ENCODE measurements around the gene BCAP31. TPM values are rescaled to one million over a fixed set of nuclear protein-coding genes. Genes with fewer than 3 reads are reported as not detected.

BCAP31 gene
- total RNA-seq: 100 to 1,000 TPM; 132 to 173 (median 136) TPM
- 100 to 1,000 TPM in 2 of 3 donors, 10 to 100 TPM in 1; 77.3 to 135 (median 108) TPM for polyA plus RNA-seq
- long read RNA-seq, donor 1, transcript BCAP31-201 (8 exons, 1,643 nt): major isoform, 64 of 99 reads
- long read RNA-seq, donor 1, partial matches to known transcripts: 23 of 99 reads
- long read RNA-seq, donor 1, other reads (novel, unspliced or antisense): 8 of 99 reads
- long read RNA-seq, donor 2, transcript BCAP31-201 (8 exons, 1,643 nt): major isoform, 37 of 58 reads
- long read RNA-seq, donor 2, partial matches to known transcripts: 13 of 58 reads
- long read RNA-seq, donor 2, other reads (novel, unspliced or antisense): 0 of 58 reads

- peak; percentile 96 to 97 (median 97) for TF ChIP-seq POLR2AphosphoS5 (IDR thresholded peaks at IDR 0.05)
- peak; percentile 34 to 84 (median 52) for TF ChIP-seq POLR2A (IDR thresholded peaks at IDR 0.05)
- no peak for TF ChIP-seq CTCF (IDR thresholded peaks at IDR 0.05 in 8 of 11, conservative IDR thresholded peaks at IDR 0.05 in 3 of 11)
- Histone ChIP-seq H3K9me3 (no peaks in the 10 kb centered on the region), H3K4me3 (peak within 1 kb of the TSS; percentile 54 to 88 (median 66)), H3K27ac (peak within 1 kb of the TSS; percentile 66 to 95 (median 93)), H3K27me3 (replicated peaks in 1 of 7) (no peaks in the 10 kb centered on the region), H3K36me3 (peaks cover 0 to 35% (median 12%) of the 10 kb centered on the region in 6 donors), H3K4me1 (peaks cover 23 to 66% (median 55%) of the 10 kb centered on the region in 6 donors)
- peak; percentile 97 for DNase-seq
- intact Hi-C loops (cut with DNase I; ENCODE audit: low total_unique reads): no loop called here
- 0 to 23% (median 12%) methylated on average over 7 to 72 of the region's 88 CpGs; no CpG with 5 or more reads in 1 of the 5 donors for WGBS, 5 donors
These were observed at the start of gene BCAP31, which contains the start of gene ABCD1 for GRCh38 chrX:153724252-153725038. Gene BCAP31 (minus strand): TSS chrX:153724387. CDS start chrX:153723244, 1,143 bp downstream. Gene ABCD1 (plus strand): TSS chrX:153724856. CDS start chrX:153725267, 411 bp downstream.

DNA sequence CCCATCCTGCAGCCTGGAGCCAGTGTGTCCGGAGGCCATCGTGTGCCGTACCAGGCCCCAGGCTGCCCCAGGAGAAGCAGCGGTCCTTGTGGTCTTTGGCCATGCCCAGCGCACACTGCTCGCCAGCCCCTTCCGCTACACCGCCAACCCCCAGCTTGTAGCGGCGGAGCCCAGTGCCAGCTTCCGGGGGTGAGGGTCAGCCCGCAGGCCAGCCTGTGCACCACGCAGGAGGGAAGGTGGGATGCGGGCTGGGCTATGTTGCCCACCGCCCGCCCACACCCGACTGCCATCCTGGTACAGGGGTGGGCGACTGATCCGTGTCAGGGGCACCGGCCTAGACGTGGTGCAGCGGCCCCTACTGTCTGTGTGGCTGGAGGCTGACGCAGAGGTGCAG lies 49.0 kb upstream of the BCAP31 start:
- 90 to 96% (median 95%) methylated on average over 8 to 23 of the region's 23 CpGs; no CpG with 5 or more reads in 1 of the 5 donors for WGBS, 5 donors
- no peaks in the 10 kb centered on the region for H3K36me3 ChIP-seq
- intact Hi-C loops (cut with DNase I; ENCODE audit: low total_unique reads): no loop called here
- H3K27ac ChIP-seq: no peak overlapping the region
- H3K27me3 ChIP-seq (replicated peaks in 1 of 7): peaks cover 0 to 18% (median 0%) of the 10 kb centered on the region in 7 donors
- DNase-seq: peak; percentile 64
- H3K9me3 ChIP-seq: no peaks in the 10 kb centered on the region
- peaks cover 0 to 9% (median 2%) of the 10 kb centered on the region in 6 donors for H3K4me1 ChIP-seq
- H3K4me3 ChIP-seq: no peak overlapping the region
- no peak for TF ChIP-seq POLR2AphosphoS5 (IDR thresholded peaks at IDR 0.05)
- TF ChIP-seq POLR2A (IDR thresholded peaks at IDR 0.05): no peak
- TF ChIP-seq CTCF (IDR thresholded peaks at IDR 0.05 in 8 of 11, conservative IDR thresholded peaks at IDR 0.05 in 3 of 11): no peak

DNA sequence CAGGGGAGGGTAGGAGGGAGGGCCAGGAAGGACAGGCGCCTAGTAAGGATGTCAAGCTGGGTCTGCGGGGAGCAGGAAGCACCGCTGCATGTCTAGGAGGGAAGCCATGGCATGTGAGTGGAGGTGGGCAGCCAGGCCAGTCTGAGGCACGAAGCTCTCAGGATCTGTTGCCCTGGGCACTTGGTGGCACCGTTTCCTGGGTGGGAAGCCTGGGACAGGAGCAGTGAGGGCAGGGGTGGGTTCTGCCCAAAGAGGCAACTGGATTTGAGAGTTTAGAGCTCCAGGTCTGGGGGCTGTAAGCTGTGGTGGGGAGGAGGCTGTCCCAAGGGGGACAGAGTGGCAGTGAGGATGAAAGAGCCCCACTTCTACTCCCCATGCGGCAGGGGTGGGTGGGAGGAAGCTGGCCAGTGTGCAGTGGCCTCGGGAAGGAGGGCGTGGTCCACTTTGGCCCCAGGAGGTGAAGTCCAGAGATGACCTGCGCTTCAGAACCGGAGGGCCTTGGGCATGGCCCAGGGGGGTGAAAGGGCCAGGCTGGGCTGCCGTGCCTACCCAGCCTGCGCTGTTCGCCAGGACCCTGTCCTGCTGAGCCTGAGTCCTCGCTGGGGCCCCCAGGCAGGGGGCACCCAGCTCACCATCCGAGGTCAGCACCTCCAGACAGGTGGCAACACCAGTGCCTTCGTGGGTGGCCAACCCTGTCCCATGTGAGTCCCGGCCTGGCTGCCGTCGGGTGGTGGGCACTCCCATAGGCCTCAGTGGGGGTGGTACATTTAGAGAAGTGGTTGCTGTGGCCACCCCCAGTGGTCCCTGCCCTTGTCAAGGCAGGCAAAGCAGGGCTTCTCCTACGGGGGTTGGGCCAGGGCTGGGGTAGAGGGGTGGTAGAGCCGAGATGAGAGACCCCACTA lies 48.4 kb upstream of the BCAP31 start:
- no peaks in the 10 kb centered on the region for H3K9me3 ChIP-seq
- H3K27me3 ChIP-seq (replicated peaks in 1 of 7): peaks cover 0 to 11% (median 0%) of the 10 kb centered on the region in 7 donors
- H3K4me3 ChIP-seq: no peak overlapping the region
- intact Hi-C loops (cut with DNase I; ENCODE audit: low total_unique reads): no loop called here
- peak; percentile 68 for DNase-seq
- 73 to 81% (median 80%) methylated on average over 2 to 21 of the region's 21 CpGs for WGBS, 5 donors
- TF ChIP-seq POLR2A (IDR thresholded peaks at IDR 0.05) (no peak), CTCF (IDR thresholded peaks at IDR 0.05 in 8 of 11, conservative IDR thresholded peaks at IDR 0.05 in 3 of 11) (no peak), POLR2AphosphoS5 (IDR thresholded peaks at IDR 0.05) (no peak)
- peaks cover 0 to 13% (median 4%) of the 10 kb centered on the region in 6 donors for H3K4me1 ChIP-seq
- H3K36me3 ChIP-seq: no peaks in the 10 kb centered on the region
- H3K27ac ChIP-seq: no peak overlapping the region
